H1 (cell line): Measurements from ENCODE around the gene SDSL. TPM values are rescaled to one million over a fixed set of nuclear protein-coding genes. Genes with fewer than 3 reads are reported as not detected.

Experiments
- ASH2L ChIP-seq: fragments of 200-600, 300-600 bp; sonication (generic); IDR thresholded peaks from one replicate; pipeline ENCODE4 v1.7.1; 2017; ENCODE audit warnings: low read length
- polyA plus RNA-seq, 7 experiments: library from polyadenylated mRNA; depleted of rRNA in 3 of 7; stranded (reverse) in 5 of 7; unstranded in 2 of 7; fragments of >200 nt in 5 of 7; fragments of 200-250 nt in 2 of 7; gene quantifications; 1 replicate in 5 of 7; 2 replicates in 1 of 7; 4 replicates in 1 of 7; pipeline versions ENCODE4 v1.2.1 to v1.2.3, GENCODE V29; 2011 to 2013; ENCODE audit warnings: missing spikeins in 2 of 7, mixed read lengths in 2 of 7
- total RNA-seq: library from RNA; stranded (reverse); fragmentation: NEBNext Ultra II Directional; extraction: Animal tissue kit (Norgen Biotek cat#: 25700); gene quantifications from 2 replicates; pipeline ENCODE4 v1.2.1, GENCODE V29; 2021

SDSL gene
- total and polyA plus RNA-seq, 2 of the 8 experiments (the other 6 are each of a cell fraction or from before 2014, with no cell fraction given), result 0.69 to 1.3 TPM

GRCh38 chr12:113474635-113475436, 52.7 kb downstream of the SDSL start (continued):
- no peak for TF ChIP-seq ASH2L
